GM12872 (cell line): ENCODE data around the gene WDR88.

Experiments used
- TF ChIP-seq, protein P1 (sequence below): IDR thresholded peaks from 3 replicates; pipeline ENCODE4 v1.5.1; 2011; ENCODE audit warnings: low read depth, mild to moderate bottlenecking, low read length, moderate library complexity; ENCODE audit not compliant: insufficient read depth

WDR88 gene

DNA sequence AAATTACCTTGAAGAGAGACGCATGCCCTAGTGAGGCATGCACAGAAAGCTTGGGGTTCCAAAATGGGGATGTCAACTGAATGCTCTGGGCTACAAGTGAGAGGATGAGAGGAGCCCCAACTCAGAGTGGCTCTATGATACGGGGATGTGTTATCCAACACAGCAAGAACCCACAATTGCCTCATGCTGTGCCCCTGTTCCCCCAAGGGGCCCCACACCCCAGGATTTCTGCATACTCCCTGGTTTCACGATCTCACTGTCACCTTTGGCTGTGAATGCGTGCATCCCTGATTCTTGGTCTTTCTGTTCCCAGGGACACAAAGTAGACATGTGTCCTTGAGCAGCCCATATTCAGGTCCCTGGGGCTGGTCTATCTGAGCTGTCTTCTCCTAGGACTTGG is 29.3 kb downstream of the WDR88 start:
- TF ChIP-seq, protein P1, sequence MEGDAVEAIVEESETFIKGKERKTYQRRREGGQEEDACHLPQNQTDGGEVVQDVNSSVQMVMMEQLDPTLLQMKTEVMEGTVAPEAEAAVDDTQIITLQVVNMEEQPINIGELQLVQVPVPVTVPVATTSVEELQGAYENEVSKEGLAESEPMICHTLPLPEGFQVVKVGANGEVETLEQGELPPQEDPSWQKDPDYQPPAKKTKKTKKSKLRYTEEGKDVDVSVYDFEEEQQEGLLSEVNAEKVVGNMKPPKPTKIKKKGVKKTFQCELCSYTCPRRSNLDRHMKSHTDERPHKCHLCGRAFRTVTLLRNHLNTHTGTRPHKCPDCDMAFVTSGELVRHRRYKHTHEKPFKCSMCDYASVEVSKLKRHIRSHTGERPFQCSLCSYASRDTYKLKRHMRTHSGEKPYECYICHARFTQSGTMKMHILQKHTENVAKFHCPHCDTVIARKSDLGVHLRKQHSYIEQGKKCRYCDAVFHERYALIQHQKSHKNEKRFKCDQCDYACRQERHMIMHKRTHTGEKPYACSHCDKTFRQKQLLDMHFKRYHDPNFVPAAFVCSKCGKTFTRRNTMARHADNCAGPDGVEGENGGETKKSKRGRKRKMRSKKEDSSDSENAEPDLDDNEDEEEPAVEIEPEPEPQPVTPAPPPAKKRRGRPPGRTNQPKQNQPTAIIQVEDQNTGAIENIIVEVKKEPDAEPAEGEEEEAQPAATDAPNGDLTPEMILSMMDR: no peak

DNA sequence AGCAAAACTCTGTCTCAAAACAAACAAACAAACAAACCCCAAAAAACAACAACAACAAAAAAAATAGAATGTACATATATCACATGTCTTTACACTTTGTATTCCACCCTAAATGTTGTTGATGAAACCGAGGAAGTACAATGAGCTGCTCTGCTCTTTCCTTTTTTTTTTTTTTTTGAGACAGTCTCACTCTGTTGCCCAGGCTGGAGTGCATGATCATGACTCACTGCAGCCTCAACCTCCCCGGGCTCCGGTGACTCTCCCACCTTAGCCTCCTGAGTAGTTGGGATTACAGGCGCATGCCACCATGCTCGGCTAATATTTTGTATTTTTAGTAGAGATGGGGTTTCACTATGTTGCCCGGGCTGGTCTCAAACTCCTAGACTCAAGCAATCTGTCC is 31.6 kb downstream of the WDR88 start:
- TF ChIP-seq, protein P1: no peak

DNA sequence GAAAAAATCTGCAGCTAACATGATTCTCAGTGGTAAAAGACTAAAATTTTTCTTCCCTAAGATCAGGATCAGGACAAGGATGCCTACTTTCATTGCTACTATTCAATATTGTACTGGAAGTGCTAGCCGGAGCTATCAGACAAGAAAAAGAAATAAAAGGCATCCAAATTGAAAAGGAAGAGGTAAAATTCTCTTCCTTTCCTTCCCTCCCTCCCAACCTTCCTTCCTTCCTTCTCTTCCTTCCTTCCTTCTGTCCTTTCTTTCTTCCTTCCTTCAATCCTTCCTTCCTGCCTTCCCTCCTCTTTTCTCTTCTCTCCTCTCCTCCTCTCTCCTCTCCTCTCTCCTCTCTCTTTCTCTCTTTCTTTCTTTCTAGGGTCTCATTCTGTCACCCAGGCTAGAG is 35.5 kb downstream of the WDR88 start:
- TF ChIP-seq, protein P1: no peak

DNA sequence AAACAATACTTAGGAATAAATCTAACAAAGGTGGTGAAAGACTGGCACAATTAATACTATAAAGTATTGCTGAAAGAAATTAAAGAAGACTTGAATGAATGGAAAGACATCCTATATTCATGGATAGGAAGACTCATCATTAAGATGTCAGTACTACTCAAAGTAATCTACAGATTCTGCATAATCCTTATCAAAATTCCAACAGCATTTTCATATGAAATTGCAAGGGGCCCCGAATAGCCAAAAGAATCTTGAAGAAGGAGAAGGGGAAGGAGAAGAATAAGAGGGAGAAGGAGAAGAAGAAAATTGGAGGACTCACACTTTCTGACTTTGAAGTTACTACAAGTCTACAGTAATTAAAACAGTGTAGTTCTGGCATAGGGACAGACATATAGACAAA is 36.6 kb downstream of the WDR88 start:
- TF ChIP-seq, protein P1: no peak

DNA sequence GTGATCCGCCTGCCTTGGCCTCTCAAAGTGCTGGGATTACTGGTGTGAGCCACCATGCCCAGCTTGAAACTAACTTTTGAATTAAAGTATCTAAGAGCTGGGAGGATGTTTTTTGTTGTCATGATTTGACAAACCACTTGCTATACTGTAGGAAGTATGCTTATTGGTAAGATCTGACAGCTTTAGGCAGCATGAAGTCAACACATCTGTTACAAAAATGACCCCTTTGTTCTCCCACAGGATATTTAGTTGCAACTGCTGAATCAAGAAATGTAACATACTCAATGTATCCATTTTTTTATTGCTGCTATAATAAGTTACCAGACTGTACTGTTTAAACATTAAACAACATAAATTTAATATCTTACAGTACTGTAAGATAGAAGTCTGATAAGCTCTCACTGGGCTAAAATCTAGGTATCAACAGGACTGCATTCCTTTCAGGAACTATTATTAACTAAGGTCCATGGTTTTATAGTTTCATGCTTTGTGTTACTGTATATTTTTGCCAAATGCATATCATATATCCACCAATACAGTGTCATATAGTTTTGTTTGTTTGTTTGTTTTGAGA is 39.4 kb downstream of the WDR88 start:
- TF ChIP-seq, protein P1: no peak

DNA sequence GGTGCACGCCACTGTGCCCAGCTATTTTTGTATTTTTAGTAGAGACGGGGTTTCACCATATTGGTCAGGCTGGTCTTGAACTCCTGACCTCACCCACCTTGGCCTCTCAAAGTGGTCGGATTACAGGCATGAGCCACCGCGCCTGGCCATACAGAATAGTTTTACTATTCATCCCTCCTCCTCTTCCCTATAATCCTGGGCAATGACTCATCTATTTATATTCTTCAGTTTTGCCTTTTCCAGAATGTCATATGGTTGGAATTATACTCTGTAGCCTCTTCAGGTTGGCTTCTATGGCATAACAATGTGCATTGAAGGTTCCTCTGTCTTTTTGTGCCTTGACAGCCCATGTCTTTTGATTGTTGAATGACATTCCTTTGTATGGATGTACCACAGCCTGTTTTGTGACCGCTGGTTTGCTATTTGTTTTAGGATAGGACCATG is 40.0 kb downstream of the WDR88 start:
- TF ChIP-seq, protein P1: no peak

DNA sequence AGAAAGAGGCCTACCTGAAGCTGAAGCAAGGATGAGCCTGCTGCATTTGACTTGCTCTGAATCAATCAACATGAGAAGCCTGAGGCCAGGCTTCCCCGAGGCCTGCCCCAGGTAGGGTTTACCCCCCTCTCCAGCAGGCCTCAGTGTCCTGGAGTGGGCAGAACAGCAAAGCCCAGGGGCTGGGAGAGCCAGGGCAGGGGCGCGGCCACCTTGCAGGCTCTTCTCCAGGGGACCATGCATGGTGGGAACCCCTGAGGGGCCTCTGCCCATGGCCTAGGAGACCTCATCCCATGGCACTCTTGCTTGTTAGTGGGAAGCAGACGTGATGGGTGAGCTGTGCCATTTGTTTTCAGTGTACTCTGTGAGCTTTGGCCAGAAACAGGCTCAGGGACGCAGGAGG is 42.3 kb downstream of the WDR88 start:
- TF ChIP-seq, protein P1: no peak
